GM12874 (cell line): ENCODE measurements around the gene SELENOO.

ENCODE experiments used
- TF ChIP-seq, protein P1 (sequence below): IDR thresholded peaks from 2 replicates; pipeline ENCODE4 v1.5.1; 2011; ENCODE audit warnings: low read depth, mild to moderate bottlenecking, control low read depth, low read length, moderate library complexity; ENCODE audit not compliant: insufficient read depth

The SELENOO gene

DNA sequence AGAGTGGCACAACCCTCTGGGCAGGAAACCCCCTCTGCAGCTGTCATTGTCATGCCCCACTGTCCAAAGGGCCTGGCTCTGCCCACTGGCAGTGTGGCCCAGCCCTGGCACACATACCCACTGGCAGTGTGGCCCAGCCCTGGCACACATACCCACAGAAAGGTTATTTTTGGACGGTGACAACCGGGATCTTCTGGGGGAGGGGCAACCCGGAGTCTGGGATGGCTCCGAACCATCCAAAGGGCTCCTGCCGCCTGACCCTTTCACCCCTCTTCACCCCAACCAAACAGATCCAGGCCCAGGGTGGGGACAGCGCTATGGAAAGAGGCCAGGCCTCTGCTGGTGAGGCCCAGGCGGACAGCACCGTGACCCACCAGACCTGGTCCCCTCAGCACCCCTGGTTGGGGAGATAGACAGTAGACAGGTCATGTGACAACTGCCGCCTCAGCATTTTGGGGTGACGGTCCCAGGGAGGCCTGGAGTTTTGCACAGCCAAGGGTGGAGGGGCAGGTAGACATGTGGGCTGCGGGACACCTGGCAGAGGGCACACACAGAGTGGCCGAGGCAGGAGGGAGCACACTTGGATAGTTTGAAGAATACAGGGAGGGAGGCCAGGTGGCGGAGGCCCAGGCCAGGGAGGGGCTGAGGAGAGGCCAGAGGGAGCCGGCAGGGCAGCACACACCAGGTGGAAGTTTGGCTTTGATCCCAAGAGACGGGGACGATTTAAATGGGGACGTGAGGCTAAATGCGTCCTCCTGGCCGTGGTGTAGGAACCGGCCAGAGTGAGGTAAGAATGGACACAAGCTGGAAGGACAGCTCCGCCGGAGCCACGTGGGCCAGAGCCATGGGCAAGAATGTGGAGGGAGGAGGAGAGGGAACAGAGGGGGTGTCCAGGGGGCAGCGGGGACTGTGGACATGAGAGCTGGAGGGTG lies 57.8 kb downstream of the SELENOO start:
- TF ChIP-seq, protein P1, sequence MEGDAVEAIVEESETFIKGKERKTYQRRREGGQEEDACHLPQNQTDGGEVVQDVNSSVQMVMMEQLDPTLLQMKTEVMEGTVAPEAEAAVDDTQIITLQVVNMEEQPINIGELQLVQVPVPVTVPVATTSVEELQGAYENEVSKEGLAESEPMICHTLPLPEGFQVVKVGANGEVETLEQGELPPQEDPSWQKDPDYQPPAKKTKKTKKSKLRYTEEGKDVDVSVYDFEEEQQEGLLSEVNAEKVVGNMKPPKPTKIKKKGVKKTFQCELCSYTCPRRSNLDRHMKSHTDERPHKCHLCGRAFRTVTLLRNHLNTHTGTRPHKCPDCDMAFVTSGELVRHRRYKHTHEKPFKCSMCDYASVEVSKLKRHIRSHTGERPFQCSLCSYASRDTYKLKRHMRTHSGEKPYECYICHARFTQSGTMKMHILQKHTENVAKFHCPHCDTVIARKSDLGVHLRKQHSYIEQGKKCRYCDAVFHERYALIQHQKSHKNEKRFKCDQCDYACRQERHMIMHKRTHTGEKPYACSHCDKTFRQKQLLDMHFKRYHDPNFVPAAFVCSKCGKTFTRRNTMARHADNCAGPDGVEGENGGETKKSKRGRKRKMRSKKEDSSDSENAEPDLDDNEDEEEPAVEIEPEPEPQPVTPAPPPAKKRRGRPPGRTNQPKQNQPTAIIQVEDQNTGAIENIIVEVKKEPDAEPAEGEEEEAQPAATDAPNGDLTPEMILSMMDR = no peak

DNA sequence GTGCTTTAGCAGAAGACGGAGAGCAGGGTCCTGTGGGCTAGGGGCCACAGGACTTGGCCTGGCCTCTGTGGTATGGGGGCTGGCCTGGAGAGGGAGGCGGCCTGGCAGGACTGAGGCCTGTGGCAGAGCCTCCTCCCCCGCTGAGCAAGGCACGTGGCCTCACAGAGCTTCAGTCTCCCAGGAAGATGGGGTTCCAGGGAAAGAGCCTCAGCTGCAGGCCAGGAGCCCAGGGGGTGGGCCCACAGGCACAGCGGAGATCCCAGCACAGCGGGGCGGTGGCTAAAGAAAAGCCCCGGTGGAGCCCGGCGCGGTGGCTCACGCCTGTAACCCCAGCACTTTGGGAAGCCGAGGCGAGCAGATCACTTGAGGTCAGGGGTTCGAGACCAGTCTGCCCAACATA lies 58.5 kb downstream of the SELENOO start:
- TF ChIP-seq, protein P1 = no peak

DNA sequence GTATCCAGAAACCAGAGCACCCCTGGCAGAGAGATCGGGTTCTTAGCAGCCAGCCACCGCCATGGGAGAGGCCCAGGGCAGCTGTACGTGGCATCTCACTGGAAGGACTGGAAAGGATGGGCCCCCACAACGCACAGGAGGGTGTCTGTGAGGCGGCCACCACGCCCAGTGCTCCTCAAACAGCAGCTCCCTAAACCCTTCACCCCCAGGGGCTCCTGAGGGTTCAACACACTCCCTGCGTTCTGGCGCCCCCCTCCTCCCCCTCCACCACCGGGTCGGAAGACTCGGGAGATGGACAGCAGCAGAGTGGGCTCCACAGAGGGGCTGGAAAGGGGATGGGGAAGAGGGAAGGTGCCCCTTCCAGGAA lies 59.6 kb downstream of the SELENOO start:
- TF ChIP-seq, protein P1 = no peak

DNA sequence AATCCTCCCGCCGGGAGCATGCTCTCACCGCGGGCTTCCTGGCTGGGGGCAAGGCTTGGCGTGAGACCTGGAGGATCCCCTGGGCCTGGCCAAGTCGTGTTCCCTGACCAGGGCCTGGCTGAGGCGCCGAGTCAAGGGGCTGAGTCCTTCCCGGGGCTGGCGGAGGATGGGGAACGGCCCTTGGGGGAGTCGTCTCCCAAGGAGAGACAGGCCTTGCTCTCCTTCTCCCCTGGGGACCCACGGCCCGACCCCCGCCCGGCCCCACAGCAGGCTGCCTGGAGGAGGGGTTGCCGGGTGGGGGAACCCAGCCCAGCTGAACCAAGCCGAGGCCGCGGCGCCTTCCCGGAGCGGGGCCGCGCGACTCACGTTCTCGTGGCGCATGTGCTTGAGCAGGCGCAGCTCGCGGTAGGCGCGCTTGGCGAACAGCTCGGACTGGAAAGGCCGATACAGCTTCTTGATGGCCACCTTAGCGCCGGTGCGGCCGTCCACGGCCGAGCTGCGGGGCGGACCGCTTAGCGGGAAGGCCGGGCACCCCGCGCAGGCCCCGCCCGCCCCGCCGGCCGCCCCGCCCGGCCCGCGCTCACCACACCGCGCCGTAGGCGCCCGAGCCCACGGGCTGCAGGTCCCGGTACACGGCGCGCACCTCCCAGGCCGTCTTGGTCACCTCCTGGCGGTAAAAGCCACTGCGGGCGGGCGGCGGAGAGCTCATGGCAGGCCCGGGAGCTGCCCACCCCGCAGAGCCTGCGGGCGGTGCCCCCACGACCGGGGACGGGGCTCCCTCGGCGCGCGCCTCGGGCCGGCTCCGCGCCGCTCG lies 60.2 kb downstream of the SELENOO start:
- TF ChIP-seq, protein P1 = no peak

DNA sequence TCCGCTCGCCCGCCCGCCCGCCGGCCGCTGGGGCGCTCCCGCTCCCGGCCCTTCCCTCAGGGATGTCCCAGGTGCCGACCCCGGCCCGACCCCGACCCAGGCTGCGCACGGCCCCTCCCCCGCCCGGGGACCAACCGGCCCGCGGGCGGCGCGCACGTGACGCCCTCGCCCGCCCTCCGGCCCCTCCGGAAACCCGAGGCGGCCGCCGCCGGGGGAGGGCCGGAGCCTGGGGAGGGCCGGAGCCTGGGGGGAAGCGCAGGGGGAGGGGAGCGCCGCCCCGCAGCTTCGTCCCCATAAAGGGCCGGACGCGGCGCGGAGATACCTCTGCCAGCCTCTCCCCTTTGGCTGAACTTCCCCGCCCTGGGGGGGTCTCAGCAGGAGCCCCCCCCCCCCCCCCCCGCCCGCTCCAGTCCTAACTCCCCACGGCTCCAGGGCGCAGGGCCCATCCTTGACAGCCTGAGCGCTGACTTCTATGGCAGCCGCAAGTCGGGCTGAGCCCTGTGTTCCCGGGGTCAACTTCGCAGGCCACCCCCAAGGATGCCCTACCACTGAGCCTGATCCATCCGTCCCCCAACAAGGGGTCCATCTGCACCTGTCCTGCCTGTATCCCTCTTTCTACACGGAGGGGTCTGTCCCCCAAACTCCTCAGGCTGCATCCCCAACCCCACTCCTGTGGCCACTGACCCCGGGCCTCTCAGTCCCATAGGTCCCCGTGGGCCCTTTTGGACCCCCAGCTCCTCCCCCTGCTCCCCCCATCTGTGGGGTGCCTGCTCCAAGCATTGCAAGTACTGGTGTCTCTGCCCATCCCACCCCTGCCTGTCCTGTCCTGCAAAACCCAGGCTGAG lies 61.0 kb downstream of the SELENOO start, which contains the start of gene MAPK12:
Gene MAPK12 (minus strand): TSS at position 69 of the 845 bp plus-strand sequence. CDS start 174 bp downstream, outside the sequence.
- TF ChIP-seq, protein P1 = no peak

DNA sequence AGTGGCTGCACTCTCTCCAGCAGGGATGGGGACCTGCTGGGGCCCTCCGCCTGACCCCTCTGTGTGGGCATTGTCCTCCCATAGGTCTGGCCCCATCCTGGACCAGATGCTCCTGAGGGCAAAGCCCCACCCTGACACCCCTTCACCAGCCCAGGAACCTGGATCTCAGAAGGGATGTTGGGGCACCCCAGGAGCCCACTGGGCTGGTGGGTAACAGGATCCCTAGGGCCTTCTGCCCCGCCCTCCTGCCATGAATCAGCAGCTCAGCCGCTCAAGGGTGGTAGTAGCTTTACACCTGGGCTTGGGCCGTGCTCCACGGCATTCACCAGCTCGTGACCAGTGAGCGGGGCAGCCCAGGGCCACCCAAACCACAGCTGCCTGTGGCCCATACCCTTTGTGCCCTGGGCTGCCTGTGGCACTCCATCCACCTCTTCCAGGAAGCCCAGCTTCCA lies 61.7 kb downstream of the SELENOO start:
- TF ChIP-seq, protein P1 = no peak
